8988T (cell line): ENCODE data around the gene SRP68.
"Not testable (repeated sequence)": the region's sequence is repeated elsewhere in the genome, so short reads cannot be mapped to it uniquely, and the experiment has no call there.

Source experiments
- DNase-seq: peaks from one replicate; pipeline ENCODE4 v3.0.0; 2011

The SRP68 gene

GRCh38 chr17:76076765-76077583 lies 4.7 kb upstream of the SRP68 start:
- no peak for DNase-seq

GRCh38 chr17:76076146-76076764 lies 3.9 kb upstream of the SRP68 start:
- no peak for DNase-seq

- DNase-seq: no peak
Measured at GRCh38 chr17:76075364-76076145, 3.2 kb upstream of the SRP68 start.

- no peak for DNase-seq
Measured at GRCh38 chr17:76074390-76075363, 2.4 kb upstream of the SRP68 start, which contains the start of gene GALR2. Gene GALR2, plus strand, starts transcription at chr17:76074781. Its CDS starts 103 bp downstream, at chr17:76074884.

GRCh38 chr17:76071531-76072147 lies 678 bp downstream of the SRP68 start:
- DNase-seq: no peak

GRCh38 chr17:76065775-76066174 lies 6.5 kb downstream of the SRP68 start:
- no peak for DNase-seq

- no peak for DNase-seq
Measured at GRCh38 chr17:76063875-76064546, 8.3 kb downstream of the SRP68 start.

- not testable (repeated sequence) for DNase-seq
Measured at GRCh38 chr17:76058264-76058663, 14.1 kb downstream of the SRP68 start.

- DNase-seq: no peak
Measured at GRCh38 chr17:76056882-76057281, 15.4 kb downstream of the SRP68 start.

- DNase-seq: no peak
Measured at GRCh38 chr17:76054112-76054476, 18.2 kb downstream of the SRP68 start.

- DNase-seq: no peak
Measured at GRCh38 chr17:76053246-76054111, 18.8 kb downstream of the SRP68 start.

GRCh38 chr17:76051561-76051960 lies 20.8 kb downstream of the SRP68 start:
- no peak for DNase-seq

- DNase-seq: no peak
Measured at GRCh38 chr17:76050538-76051467, 21.5 kb downstream of the SRP68 start.

GRCh38 chr17:76049836-76050537 lies 22.3 kb downstream of the SRP68 start:
- DNase-seq: no peak

- DNase-seq: no peak
Measured at GRCh38 chr17:76049239-76049638, 23.1 kb downstream of the SRP68 start.

- no peak for DNase-seq
Measured at GRCh38 chr17:76048711-76049110, 23.6 kb downstream of the SRP68 start.

GRCh38 chr17:76048025-76048605 lies 24.2 kb downstream of the SRP68 start:
- DNase-seq: no peak

- no peak for DNase-seq
Measured at GRCh38 chr17:76046064-76046463, 26.3 kb downstream of the SRP68 start.
